AG04450 (cell line): Measurements from ENCODE around the gene TSHR. TPM values are rescaled to one million over a fixed set of nuclear protein-coding genes. Genes with fewer than 3 reads are reported as not detected.

Experiments
- CTCF ChIA-PET: fragments of 300-600, 350-600 bp; formaldehyde crosslinking; extraction: SDS; loops from one replicate; lab custom pipeline; 2022; ENCODE audit warnings: antibody characterized with exemption, inconsistent platforms; lab: Charles Lee
- POLR2A ChIA-PET: fragments of 350-600 bp; formaldehyde crosslinking; extraction: SDS; loops from one replicate; lab custom pipeline; 2021; ENCODE audit warnings: antibody characterized with exemption, inconsistent platforms; lab: Yijun Ruan, JAX
- DNase-seq: peaks from one replicate; pipeline ENCODE4 v3.0.0-alpha.2; 2011; ENCODE audit warnings: low read depth, low spot score
- H3K27ac ChIP-seq: one replicate; pipeline ENCODE4 v1.5.1; 2012; ENCODE audit warnings: low read depth, low read length, control low read depth
- H3K27me3 ChIP-seq: one replicate; pipeline ENCODE4 v1.6.0; 2012; ENCODE audit warnings: low read length; ENCODE audit not compliant: control insufficient read depth, insufficient read depth
- H3K4me3 ChIP-seq: 2 replicates; pipeline ENCODE4 v1.5.1; 2011; ENCODE audit warnings: mild to moderate bottlenecking, low read depth, low read length, control low read depth
- H3K9me3 ChIP-seq: 2 replicates; pipeline ENCODE4 v1.5.1; 2012; ENCODE audit warnings: low read length; ENCODE audit not compliant: control insufficient read depth, insufficient read depth
- CTCF ChIP-seq: IDR thresholded peaks from 2 replicates; pipeline ENCODE4 v1.5.1; 2011; ENCODE audit warnings: low read depth, low read length, control low read depth, inconsistent platforms
- polyA plus RNA-seq: library from polyadenylated mRNA; depleted of rRNA; stranded (reverse); fragments of >200 nt; gene quantifications from 2 replicates; pipeline ENCODE4 v1.2.3, GENCODE V29; 2011

Gene TSHR
- polyA plus RNA-seq, 1 experiment = not detected

- ChIA-PET POLR2A (no interaction called here), CTCF (interaction anchor here (0.5 to 6.3 kb wide), 47 partner anchors 10 to 1206 kb away, joined by 3 to 122 read pairs (median 4); partner anchors contain the start of genes CEP128 and TSHR)
- Histone ChIP-seq H3K9me3 (no peaks in the 10 kb centered on the region), H3K27me3 (peaks cover 2% of the 10 kb centered on the region), H3K27ac (no peak overlapping the region), H3K4me3 (no peak overlapping the region)
- peak; percentile 99 for TF ChIP-seq CTCF
- DNase-seq = peak; percentile 47
Observed at GRCh38 chr14:80987235-80988032, 32.0 kb downstream of the TSHR start.

GRCh38 chr14:80988192-80988591 lies 32.8 kb downstream of the TSHR start:
- no peak for DNase-seq
- ChIA-PET CTCF (interaction anchor here (0.9 to 6.3 kb wide), 9 partner anchors 9 to 223 kb away, joined by 3 to 122 read pairs (median 22); partner anchors contain the start of genes CEP128 and TSHR), POLR2A (no interaction called here)
- TF ChIP-seq CTCF = no peak
- H3K4me3 ChIP-seq = no peak overlapping the region
- H3K27me3 ChIP-seq = peaks cover 2% of the 10 kb centered on the region
- H3K9me3 ChIP-seq = no peaks in the 10 kb centered on the region
- no peak overlapping the region for H3K27ac ChIP-seq

- Histone ChIP-seq H3K27me3 (peaks cover 2% of the 10 kb centered on the region), H3K9me3 (no peaks in the 10 kb centered on the region), H3K4me3 (no peak overlapping the region), H3K27ac (no peak overlapping the region)
- DNase-seq = no peak
- TF ChIP-seq CTCF = no peak
- POLR2A ChIA-PET = no interaction called here
- CTCF ChIA-PET = interaction anchor here (1.7 to 6.3 kb wide), 7 partner anchors 8 to 181 kb away, joined by 5 to 122 read pairs (median 44); partner anchors contain the start of genes CEP128 and TSHR
Observed at GRCh38 chr14:80988735-80989429, 33.5 kb downstream of the TSHR start.

GRCh38 chr14:80992580-80992979 lies 37.2 kb downstream of the TSHR start:
- DNase-seq = no peak
- Histone ChIP-seq H3K27me3 (peaks cover 2% of the 10 kb centered on the region), H3K9me3 (no peaks in the 10 kb centered on the region), H3K4me3 (no peak overlapping the region), H3K27ac (no peak overlapping the region)
- ChIA-PET CTCF (interaction anchor here (0.6 to 1.6 kb wide), 6 partner anchors 38 to 472 kb away, joined by 3 to 5 read pairs (median 4); partner anchors contain the start of gene TSHR), POLR2A (no interaction called here)
- no peak for TF ChIP-seq CTCF
